ENCODE results near the gene COP1. TPM values are rescaled to one million over a fixed set of nuclear protein-coding genes. Genes with fewer than 3 reads are reported as not detected.

COP1 gene
- total RNA-seq, 1 donor, result 64.8 TPM

- Histone ChIP-seq H3K4me2 (ENCODE audit: insufficient read depth, low read length) (no peak overlapping the region), H3K27ac (ENCODE audit: low read depth, low read length) (no peak overlapping the region), H2AFZ (ENCODE audit: low read length) (no peak overlapping the region), H4K20me1 (ENCODE audit: insufficient read depth, low read length) (no peaks in the 10 kb centered on the region), H3K27me3 (ENCODE audit: insufficient read depth, low read length) (no peaks in the 10 kb centered on the region), H3K4me3 (ENCODE audit: insufficient read depth, low read length) (no peak overlapping the region), H3K4me1 (ENCODE audit: insufficient read depth, low read length) (no peaks in the 10 kb centered on the region), H3K36me3 (ENCODE audit: insufficient read depth, low read length) (no peaks in the 10 kb centered on the region), H3K9me3 (ENCODE audit: low read depth, low read length) (no peaks in the 10 kb centered on the region), H3K79me2 (ENCODE audit: insufficient read depth, low read length) (peaks cover 6% of the 10 kb centered on the region)
- no peak for TF ChIP-seq CTCF (IDR thresholded peaks at IDR 0.05; ENCODE audit: extremely low read depth, low read depth, low read length)
- no peak for DNase-seq (ENCODE audit: insufficient read length, low spot score, missing footprints)
Measured at GRCh38 chr1:176068901-176069300, 138.2 kb downstream of the COP1 start.

- no peak for TF ChIP-seq CTCF (IDR thresholded peaks at IDR 0.05; ENCODE audit: extremely low read depth, low read depth, low read length)
- H3K36me3 ChIP-seq (ENCODE audit: insufficient read depth, low read length), result no peaks in the 10 kb centered on the region
- H3K27me3 ChIP-seq (ENCODE audit: insufficient read depth, low read length), result no peaks in the 10 kb centered on the region
- H2AFZ ChIP-seq (ENCODE audit: low read length), result no peak overlapping the region
- peaks cover 6% of the 10 kb centered on the region for H3K79me2 ChIP-seq (ENCODE audit: insufficient read depth, low read length)
- no peak for DNase-seq (ENCODE audit: insufficient read length, low spot score, missing footprints)
- H3K4me3 ChIP-seq (ENCODE audit: insufficient read depth, low read length), result no peak overlapping the region
- no peak overlapping the region for H3K27ac ChIP-seq (ENCODE audit: low read depth, low read length)
- H4K20me1 ChIP-seq (ENCODE audit: insufficient read depth, low read length), result no peaks in the 10 kb centered on the region
- no peak overlapping the region for H3K4me2 ChIP-seq (ENCODE audit: insufficient read depth, low read length)
- no peaks in the 10 kb centered on the region for H3K4me1 ChIP-seq (ENCODE audit: insufficient read depth, low read length)
- no peaks in the 10 kb centered on the region for H3K9me3 ChIP-seq (ENCODE audit: low read depth, low read length)
Measured at GRCh38 chr1:176068256-176068655, 138.8 kb downstream of the COP1 start.

GRCh38 chr1:176066709-176067108 is 140.4 kb downstream of the COP1 start:
- Histone ChIP-seq H3K9me3 (ENCODE audit: low read depth, low read length) (no peaks in the 10 kb centered on the region), H3K27me3 (ENCODE audit: insufficient read depth, low read length) (no peaks in the 10 kb centered on the region), H4K20me1 (ENCODE audit: insufficient read depth, low read length) (no peaks in the 10 kb centered on the region), H3K27ac (ENCODE audit: low read depth, low read length) (no peak overlapping the region), H2AFZ (ENCODE audit: low read length) (no peak overlapping the region), H3K4me2 (ENCODE audit: insufficient read depth, low read length) (no peak overlapping the region), H3K4me3 (ENCODE audit: insufficient read depth, low read length) (no peak overlapping the region), H3K4me1 (ENCODE audit: insufficient read depth, low read length) (no peaks in the 10 kb centered on the region), H3K36me3 (ENCODE audit: insufficient read depth, low read length) (no peaks in the 10 kb centered on the region), H3K79me2 (ENCODE audit: insufficient read depth, low read length) (peaks cover 6% of the 10 kb centered on the region)
- DNase-seq (ENCODE audit: insufficient read length, low spot score, missing footprints), result no peak
- no peak for TF ChIP-seq CTCF (IDR thresholded peaks at IDR 0.05; ENCODE audit: extremely low read depth, low read depth, low read length)

GRCh38 chr1:176058686-176059085 is 148.4 kb downstream of the COP1 start:
- Histone ChIP-seq H2AFZ (ENCODE audit: low read length) (no peak overlapping the region), H3K4me2 (ENCODE audit: insufficient read depth, low read length) (no peak overlapping the region), H3K4me1 (ENCODE audit: insufficient read depth, low read length) (no peaks in the 10 kb centered on the region), H3K36me3 (ENCODE audit: insufficient read depth, low read length) (no peaks in the 10 kb centered on the region), H3K9me3 (ENCODE audit: low read depth, low read length) (no peaks in the 10 kb centered on the region), H3K27ac (ENCODE audit: low read depth, low read length) (no peak overlapping the region), H3K79me2 (ENCODE audit: insufficient read depth, low read length) (no peaks in the 10 kb centered on the region), H4K20me1 (ENCODE audit: insufficient read depth, low read length) (no peaks in the 10 kb centered on the region), H3K4me3 (ENCODE audit: insufficient read depth, low read length) (no peak overlapping the region), H3K27me3 (ENCODE audit: insufficient read depth, low read length) (no peaks in the 10 kb centered on the region)
- DNase-seq (ENCODE audit: insufficient read length, low spot score, missing footprints), result peak; percentile 52
- no peak for TF ChIP-seq CTCF (IDR thresholded peaks at IDR 0.05; ENCODE audit: extremely low read depth, low read depth, low read length)

All from osteoblast (primary cell).